HG03432 (cell line): ENCODE measurements around the gene MRPS6.

Experiments
- ATAC-seq: cut with Tn5 transposase; IDR thresholded peaks from one replicate; pipeline ENCODE4 v1.9.1; 2021; ENCODE audit warnings: mild to moderate bottlenecking, moderate library complexity; ENCODE audit not compliant: unreplicated experiment

The MRPS6 gene

DNA sequence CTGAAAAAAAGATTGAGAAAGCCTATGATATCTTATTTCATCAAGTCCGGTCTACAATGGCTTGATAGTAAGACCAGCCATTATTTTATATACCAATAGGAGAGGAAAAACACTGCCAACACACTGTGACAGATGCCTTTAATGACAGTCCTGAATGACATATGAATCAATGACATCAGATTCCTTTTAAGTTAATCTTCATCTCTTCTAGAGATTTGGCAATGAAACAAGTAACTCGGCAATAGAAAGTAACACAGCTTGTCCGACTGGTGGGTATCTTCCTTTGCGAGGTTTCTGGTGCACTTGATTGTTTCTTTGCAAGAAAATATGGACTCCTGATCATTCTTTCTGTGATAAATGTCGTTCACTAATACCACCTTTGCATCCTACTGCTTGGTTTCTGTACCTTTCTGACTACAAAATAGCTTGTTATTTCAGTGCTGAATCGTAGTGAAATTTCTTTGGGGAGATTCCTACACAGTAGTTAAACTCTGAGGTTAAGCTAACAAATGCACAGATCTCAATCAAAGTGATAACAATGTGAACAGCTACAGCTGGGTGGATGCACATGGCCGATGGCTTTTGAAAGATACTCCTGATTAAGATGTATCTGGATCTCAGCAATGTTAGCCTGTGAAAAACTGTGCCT is 104.7 kb downstream of the MRPS6 start:
- no peak for ATAC-seq

- ATAC-seq = no peak
Measured at GRCh38 chr21:34179204-34179935, 106.0 kb downstream of the MRPS6 start.

DNA sequence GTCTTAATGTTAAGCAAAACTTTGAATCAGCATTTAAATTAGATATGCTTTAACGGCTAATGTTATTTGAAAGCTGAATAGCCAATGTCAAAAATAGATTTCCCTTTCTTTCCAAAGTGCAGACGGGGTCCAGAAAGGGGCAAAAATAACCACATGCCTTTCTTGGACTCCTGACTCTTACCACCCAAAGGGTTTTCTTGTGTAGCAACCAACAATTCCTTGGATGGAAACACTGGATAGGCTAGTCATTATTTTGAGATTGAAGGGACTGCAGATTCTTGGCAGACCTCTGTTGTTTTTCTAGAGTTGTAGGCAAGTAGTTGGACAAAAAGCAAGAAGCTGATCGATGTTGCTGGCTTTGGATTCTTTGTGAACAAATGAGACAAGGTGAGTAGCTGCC is 107.0 kb downstream of the MRPS6 start:
- no peak for ATAC-seq

DNA sequence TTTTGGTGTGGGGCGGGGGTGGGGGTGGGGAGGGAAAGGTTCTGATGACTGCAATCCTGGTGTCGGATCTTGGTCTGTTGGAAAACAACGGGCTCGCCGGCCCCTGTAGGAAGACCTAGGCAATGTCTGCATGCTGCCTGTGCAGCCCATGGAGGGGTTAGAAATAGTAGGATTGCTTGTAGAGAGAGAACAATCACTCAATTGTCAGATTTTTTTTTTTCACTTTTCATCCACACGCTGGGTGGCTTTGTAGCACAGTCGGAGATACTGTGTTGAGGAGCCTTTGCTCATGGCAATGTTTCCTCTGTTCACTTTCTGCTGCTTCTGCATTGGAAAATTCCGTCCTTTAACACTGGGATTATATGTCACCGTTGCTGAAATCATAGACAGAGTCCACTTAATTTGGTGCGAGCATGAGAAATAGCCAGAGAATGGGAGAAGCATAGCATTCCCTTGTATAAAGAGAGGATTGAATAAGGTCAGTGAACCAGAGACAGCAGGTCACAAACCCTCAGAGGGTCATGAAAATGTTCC is 107.5 kb downstream of the MRPS6 start:
- no peak for ATAC-seq

- ATAC-seq = no peak
Measured at GRCh38 chr21:34181431-34182039, 108.2 kb downstream of the MRPS6 start.

- no peak for ATAC-seq
Measured at GRCh38 chr21:34182436-34182835, 109.1 kb downstream of the MRPS6 start.

DNA sequence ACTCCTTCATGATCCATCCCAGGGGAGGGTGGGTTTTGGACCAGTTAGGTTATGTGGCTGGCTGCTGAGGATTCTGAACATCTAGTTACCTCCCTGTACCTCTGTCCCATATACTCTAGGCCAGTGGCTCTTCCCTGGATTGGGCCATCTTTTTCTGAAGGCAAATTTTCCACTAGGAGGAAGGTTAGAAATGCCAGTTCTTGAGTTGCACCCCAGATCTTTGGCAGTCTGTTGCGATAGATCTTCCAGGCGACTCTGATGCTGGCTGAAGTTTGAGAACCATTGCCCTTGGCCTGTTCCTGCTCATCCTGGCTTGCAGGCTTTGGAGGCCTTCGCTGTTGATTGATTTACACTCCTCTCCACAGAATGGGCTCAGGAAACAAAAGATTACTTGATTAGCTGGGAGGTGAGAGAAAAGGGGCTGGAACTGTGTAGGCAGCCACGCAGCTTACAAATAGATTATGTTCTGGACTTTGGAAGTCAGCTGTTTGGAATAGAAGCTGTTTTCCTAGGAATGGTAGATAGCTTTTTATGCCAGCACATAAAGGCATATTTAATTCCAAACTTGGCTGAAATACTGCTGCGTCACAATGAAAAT is 110.1 kb downstream of the MRPS6 start:
- ATAC-seq = no peak

DNA sequence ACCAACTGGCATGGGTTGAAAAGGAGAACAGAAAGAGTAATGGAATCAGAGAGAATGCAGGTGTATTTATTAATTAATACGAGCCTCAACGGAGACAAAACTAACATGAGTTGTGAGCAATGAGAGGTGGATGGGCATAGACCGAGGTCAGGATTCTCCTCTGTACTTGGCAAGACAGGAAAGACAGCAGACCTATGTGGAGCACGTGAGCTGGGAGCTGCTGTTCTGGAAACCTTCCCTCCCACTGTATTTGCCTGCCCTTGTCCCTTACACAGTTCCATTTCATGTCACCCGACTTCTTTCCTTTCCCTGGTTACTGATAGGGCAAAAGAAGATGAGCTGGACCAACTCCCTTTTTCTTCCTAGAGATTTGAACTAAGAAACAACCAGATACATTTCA is 110.9 kb downstream of the MRPS6 start:
- no peak for ATAC-seq

DNA sequence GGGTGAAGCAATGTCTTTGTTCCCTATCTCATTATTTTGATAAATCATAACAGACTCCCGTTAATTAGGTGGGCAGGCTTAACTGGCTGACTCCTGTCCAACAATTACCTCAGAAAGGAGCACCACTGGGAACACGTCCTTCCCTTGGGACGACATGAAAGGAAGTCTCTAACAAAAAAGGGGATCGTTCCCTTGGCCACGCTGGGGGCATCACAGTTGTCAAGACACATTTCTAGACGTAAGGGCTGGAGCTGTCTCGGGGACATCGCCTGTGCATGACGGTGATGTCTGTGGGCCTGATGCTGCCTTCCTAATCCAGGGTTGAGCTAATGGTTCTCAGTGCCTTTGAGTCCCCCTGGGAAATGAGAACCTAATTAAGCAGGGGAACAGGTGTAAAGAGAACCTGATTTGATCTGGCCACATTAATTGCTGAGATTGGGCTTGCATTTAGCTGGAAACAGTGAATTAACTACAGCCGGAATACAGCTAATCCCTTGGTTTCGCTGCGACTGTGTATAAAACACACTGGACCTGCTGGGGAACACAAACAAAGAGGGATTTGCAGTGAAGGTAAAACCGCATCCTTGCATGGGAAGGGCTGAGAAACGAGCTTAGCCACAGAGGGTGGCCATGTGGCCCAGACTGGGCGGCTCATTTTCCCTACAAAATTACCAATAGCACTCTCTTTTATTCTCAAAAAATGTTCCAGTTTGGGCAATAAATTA is 111.8 kb downstream of the MRPS6 start:
- no peak for ATAC-seq

DNA sequence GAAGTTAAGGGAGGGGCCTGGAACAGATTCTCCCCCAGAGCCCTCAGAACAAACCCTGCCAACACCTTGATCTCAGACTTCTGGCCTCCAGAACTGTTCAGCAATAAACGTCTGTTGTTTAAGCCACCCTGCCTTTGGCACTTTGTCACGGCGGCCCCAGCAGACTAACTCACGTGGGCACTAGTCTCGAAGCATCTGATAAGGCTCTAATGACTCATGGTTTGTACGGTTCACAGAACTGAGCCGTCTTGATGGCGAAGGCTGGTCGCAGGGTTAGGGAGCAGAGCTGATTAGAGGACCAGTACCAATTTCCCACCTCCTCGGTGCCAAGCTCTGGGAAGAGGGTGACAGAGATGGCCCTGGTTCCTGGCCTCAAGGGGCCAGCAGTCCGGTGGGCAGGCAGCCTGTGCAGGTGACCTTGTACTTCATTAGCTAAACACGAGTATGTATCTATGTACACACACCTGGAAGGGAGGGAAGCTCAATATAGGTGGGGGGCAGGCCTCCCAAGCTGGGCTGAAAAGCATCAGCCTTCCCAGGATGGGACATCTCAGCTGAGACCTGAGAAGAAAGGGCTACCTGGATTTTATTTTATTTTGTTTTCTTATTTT is 112.8 kb downstream of the MRPS6 start:
- ATAC-seq = no peak

DNA sequence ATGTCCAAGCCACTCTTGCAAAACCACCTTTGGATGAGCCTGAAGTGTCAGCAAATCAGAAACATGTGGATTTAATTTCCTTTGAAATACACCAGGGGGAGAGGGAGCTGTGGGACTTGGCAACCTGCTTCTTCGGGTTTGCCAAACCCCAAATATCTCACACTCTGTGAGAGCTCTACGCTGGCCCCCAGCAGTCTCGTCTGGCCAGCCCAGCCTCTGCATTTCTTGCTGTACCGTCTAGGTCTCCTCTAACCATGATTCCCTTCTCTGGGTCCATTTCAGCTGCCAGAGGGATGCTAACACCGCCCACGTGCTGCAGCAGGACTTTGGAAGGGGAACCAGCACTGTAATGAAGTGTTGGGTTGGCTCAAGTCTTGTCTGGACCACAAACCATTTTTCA is 114.6 kb downstream of the MRPS6 start:
- no peak for ATAC-seq

DNA sequence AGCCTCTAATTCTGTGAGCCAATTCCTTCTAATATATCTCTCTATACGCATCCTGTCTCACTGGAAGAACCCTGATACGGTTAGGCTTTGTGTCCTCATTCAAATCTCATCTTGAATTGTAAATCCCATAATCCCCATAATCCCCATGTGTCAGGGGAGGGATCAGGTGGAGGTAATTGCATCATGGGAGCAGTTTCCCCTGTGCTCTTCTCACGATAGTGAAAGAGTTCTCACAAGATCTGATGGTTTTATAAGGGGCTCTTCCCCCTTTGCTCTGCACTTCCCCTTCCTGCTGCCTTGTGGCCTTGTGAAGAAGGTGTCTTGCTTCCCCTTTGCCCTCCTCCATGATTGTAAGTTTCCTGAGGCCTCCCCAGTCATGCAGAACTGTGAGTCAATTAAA is 116.1 kb downstream of the MRPS6 start:
- ATAC-seq = no peak

DNA sequence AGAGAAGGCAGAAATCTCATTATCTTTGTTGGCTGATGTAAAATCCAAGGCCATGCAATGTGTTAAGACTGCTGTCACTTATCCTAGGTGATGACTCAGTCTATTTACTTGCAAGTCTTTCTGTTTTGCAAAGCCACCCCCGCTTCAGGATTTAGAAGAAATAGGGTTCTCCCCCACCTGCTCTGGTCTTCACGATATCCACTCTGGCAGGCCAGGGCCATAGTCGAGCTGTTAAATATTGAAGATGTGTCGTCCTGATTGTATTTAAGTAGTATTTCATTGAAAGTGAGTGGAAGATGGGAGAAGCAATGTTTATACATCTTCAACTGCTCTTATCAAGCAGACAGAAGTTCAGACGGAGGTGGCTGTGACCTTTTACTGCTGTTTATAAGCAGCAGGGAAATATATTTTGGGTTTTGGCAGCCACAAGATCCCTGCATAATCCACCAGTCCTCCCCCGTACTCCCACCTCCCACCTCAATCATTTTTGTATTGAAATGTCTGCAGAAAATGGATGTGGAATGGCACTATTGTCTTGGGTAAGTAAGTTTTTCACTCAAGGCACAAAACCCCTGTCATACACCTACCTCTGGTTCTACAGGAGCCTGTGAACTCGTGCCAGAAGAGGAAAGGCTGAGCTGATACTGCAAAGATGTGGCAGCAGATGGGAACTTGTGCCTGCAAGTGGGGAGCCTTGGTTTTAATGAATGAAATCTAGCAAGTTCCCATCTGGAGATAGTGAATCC is 117.4 kb downstream of the MRPS6 start:
- no peak for ATAC-seq

GRCh38 chr21:34191876-34192275 is 118.5 kb downstream of the MRPS6 start:
- no peak for ATAC-seq
